Fibroblast of villous mesenchyme (primary cell): Measurements from ENCODE around the gene MEIOSIN. TPM values are rescaled to one million over a fixed set of nuclear protein-coding genes. Genes with fewer than 3 reads are reported as not detected.

ENCODE experiments used
- DNase-seq: peaks from one replicate; pipeline ENCODE4 v3.0.0-alpha.2; 2010; ENCODE audit warnings: low read depth
- H3K4me3 ChIP-seq: 2 replicates; pipeline ENCODE4 v1.5.1; 2011; ENCODE audit warnings: low read depth, mild to moderate bottlenecking, low read length
- CTCF ChIP-seq: IDR thresholded peaks from 2 replicates; pipeline ENCODE4 v1.5.1; 2012; ENCODE audit warnings: low read depth, mild to moderate bottlenecking, low read length; ENCODE audit not compliant: insufficient read depth
- total RNA-seq: library from RNA; depleted of rRNA; stranded (reverse); fragments of >200 nt; gene quantifications from 2 replicates; pipeline ENCODE4 v1.2.3, GENCODE V29; 2012

MEIOSIN gene
- total RNA-seq, 1 donor: not detected

GRCh38 chr19:45766296-45766868 lies 33.1 kb downstream of the MEIOSIN start:
- DNase-seq: no peak
- TF ChIP-seq CTCF: no peak
- H3K4me3 ChIP-seq: peak overlapping the region; percentile 72

- DNase-seq: peak; percentile 28
- H3K4me3 ChIP-seq: peak overlapping the region; percentile 72
- no peak for TF ChIP-seq CTCF
Measured at GRCh38 chr19:45766869-45767346, 33.7 kb downstream of the MEIOSIN start.

GRCh38 chr19:45767410-45767880 lies 34.2 kb downstream of the MEIOSIN start:
- H3K4me3 ChIP-seq: peak overlapping the region; percentile 72
- no peak for TF ChIP-seq CTCF
- peak; percentile 94 for DNase-seq

GRCh38 chr19:45767881-45768654 lies 34.8 kb downstream of the MEIOSIN start:
- TF ChIP-seq CTCF: no peak
- H3K4me3 ChIP-seq: peak overlapping the region; percentile 72
- DNase-seq: peak; percentile 72

GRCh38 chr19:45768655-45768983 lies 35.4 kb downstream of the MEIOSIN start:
- peak overlapping the region; percentile 72 for H3K4me3 ChIP-seq
- DNase-seq: peak; percentile 57
- TF ChIP-seq CTCF: no peak

- peak within 1 kb of the TSS; percentile 73 for H3K4me3 ChIP-seq
- no peak for TF ChIP-seq CTCF
- DNase-seq: peak; percentile 99
Measured at GRCh38 chr19:45768984-45769782, 35.9 kb downstream of the MEIOSIN start, which contains the start of gene SIX5. SIX5 (minus strand) TSS chr19:45769252; CDS start chr19:45768844, 408 bp downstream.
